IMR-90 (cell line): ENCODE results near the gene LIMCH1. TPM values are rescaled to one million over a fixed set of nuclear protein-coding genes. Genes with fewer than 3 reads are reported as not detected.

Experiments
- ATAC-seq: fragments of 200-7000 bp; cut with Tn5 transposase; 2 replicates; pipeline ENCODE4 v1.9.1; 2020; ENCODE audit warnings: low read depth, mild to moderate bottlenecking, moderate library complexity
- BruUV-seq: library from RNA; stranded (reverse); fragments of 400-500 nt; replicated peaks from 2 replicates; lab custom pipeline; 2021; lab: Mats Ljungman, UMichigan
- CTCF ChIA-PET: fragments of 300-600 bp; formaldehyde crosslinking; extraction: SDS; loops from one replicate; lab custom pipeline; 2021; ENCODE audit warnings: antibody characterized with exemption; lab: Yijun Ruan, JAX
- POLR2A ChIA-PET: fragments of 300-600 bp; sonication (Branson Sonifier 250); formaldehyde crosslinking; loops from one replicate; lab custom pipeline; 2022; ENCODE audit warnings: antibody characterized with exemption; ENCODE audit not compliant: unreplicated experiment; lab: Charles Lee
- DNase-seq: peaks from one replicate; pipeline ENCODE4 v3.0.0; 2013
- H2AFZ ChIP-seq: replicated peaks from 2 replicates; pipeline ENCODE3; 2013; ENCODE audit warnings: low read length, mild to moderate bottlenecking; ENCODE audit not compliant: poor library complexity
- H2AK5ac ChIP-seq: 2 replicates; pipeline ENCODE4 v1.6.1; 2013; ENCODE audit warnings: low read depth, low read length, inconsistent platforms
- H2AK9ac ChIP-seq: replicated peaks from 2 replicates; pipeline ENCODE3; 2013; ENCODE audit warnings: mild to moderate bottlenecking, low read depth, low read length, moderate library complexity; ENCODE audit not compliant: poor library complexity
- H2BK120ac ChIP-seq: 2 replicates; pipeline ENCODE4 v1.6.1; 2013; ENCODE audit warnings: low read depth, low read length, inconsistent platforms
- H2BK15ac ChIP-seq: 3 replicates; pipeline ENCODE4 v1.6.1; 2013; ENCODE audit warnings: low read depth, low read length, inconsistent platforms
- H2BK20ac ChIP-seq: 2 replicates; pipeline ENCODE4 v1.6.1; 2013; ENCODE audit warnings: low read depth, mild to moderate bottlenecking, inconsistent platforms, low read length, moderate library complexity
- H2BK5ac ChIP-seq: 2 replicates; pipeline ENCODE4 v1.6.1; 2013; ENCODE audit warnings: mild to moderate bottlenecking, low read depth, low read length, inconsistent platforms; ENCODE audit not compliant: poor library complexity, severe bottlenecking
- H3K14ac ChIP-seq: replicated peaks from 2 replicates; pipeline ENCODE4 v1.6.1; 2013; ENCODE audit warnings: low read depth, low read length, inconsistent platforms
- H3K18ac ChIP-seq: 2 replicates; pipeline ENCODE4 v1.6.1; 2013; ENCODE audit warnings: low read depth, low read length, control low read depth
- H3K23ac ChIP-seq: 2 replicates; pipeline ENCODE4 v1.6.1; 2013; ENCODE audit warnings: low read depth, low read length, inconsistent platforms
- H3K27ac ChIP-seq: 2 replicates; pipeline ENCODE4 v1.5.1; 2013; ENCODE audit warnings: mild to moderate bottlenecking, control low read depth, low read length; ENCODE audit not compliant: insufficient read depth
- H3K27me3 ChIP-seq: 2 replicates; pipeline ENCODE4 v1.6.1; 2013; ENCODE audit warnings: low read length; ENCODE audit not compliant: control insufficient read depth, insufficient read depth
- H3K36me3 ChIP-seq: 2 replicates; pipeline ENCODE4 v1.6.1; 2013; ENCODE audit warnings: low read length, mixed read lengths; ENCODE audit not compliant: control insufficient read depth, insufficient read depth
- H3K4ac ChIP-seq: 2 replicates; pipeline ENCODE4 v1.6.1; 2013; ENCODE audit warnings: low read depth, low read length, inconsistent platforms
- H3K4me1 ChIP-seq: 2 replicates; pipeline ENCODE4 v1.6.1; 2013; ENCODE audit warnings: low read length, mixed read lengths; ENCODE audit not compliant: control insufficient read depth, insufficient read depth
- H3K4me2 ChIP-seq: 2 replicates; pipeline ENCODE4 v1.6.1; 2013; ENCODE audit warnings: low read depth, mild to moderate bottlenecking, control low read depth, low read length, moderate library complexity
- H3K4me3 ChIP-seq: 2 replicates; pipeline ENCODE4 v1.5.1; 2013; ENCODE audit warnings: low read depth, mild to moderate bottlenecking, control low read depth, low read length, moderate library complexity; ENCODE audit not compliant: insufficient read depth
- H3K56ac ChIP-seq: 2 replicates; pipeline ENCODE4 v1.6.1; 2013; ENCODE audit warnings: low read length, inconsistent platforms; ENCODE audit not compliant: insufficient read depth; ENCODE audit errors: extremely low read depth
- H3K79me1 ChIP-seq, 2 experiments: 2 replicates each; pipeline ENCODE4 v1.6.1; 2013; ENCODE audit warnings: low read length in 2 of 2, inconsistent platforms in 1 of 2, low read depth in 1 of 2
- H3K9ac ChIP-seq: 2 replicates; pipeline ENCODE4 v1.6.1; 2013; ENCODE audit warnings: low read depth, low read length, control low read depth
- H3K9me1 ChIP-seq: 2 replicates; pipeline ENCODE4 v1.6.1; 2013; ENCODE audit warnings: low read length, inconsistent platforms; ENCODE audit not compliant: insufficient read depth
- H3K9me3 ChIP-seq: 2 replicates; pipeline ENCODE4 v1.6.1; 2013; ENCODE audit warnings: low read length; ENCODE audit not compliant: control insufficient read depth, insufficient read depth
- H4K20me1 ChIP-seq: 2 replicates; pipeline ENCODE4 v1.6.1; 2013; ENCODE audit warnings: low read length, inconsistent platforms; ENCODE audit not compliant: insufficient read depth
- H4K5ac ChIP-seq: 2 replicates; pipeline ENCODE4 v1.6.1; 2013; ENCODE audit warnings: mild to moderate bottlenecking, low read depth, low read length, control low read depth
- H4K8ac ChIP-seq, 2 experiments: 2 replicates each; pipeline ENCODE4 v1.6.1; 2013; ENCODE audit warnings: low read depth in 2 of 2, low read length in 2 of 2, control low read depth in 1 of 2, inconsistent platforms in 1 of 2
- H4K91ac ChIP-seq: 2 replicates; pipeline ENCODE4 v1.6.1; 2013; ENCODE audit warnings: low read depth, low read length, inconsistent platforms; ENCODE audit not compliant: insufficient read depth
- BHLHE40 ChIP-seq: fragments of 150-350 bp; IDR thresholded peaks from 2 replicates; pipeline ENCODE4 v1.6.1; 2016; ENCODE audit warnings: mild to moderate bottlenecking, low read depth, low read length
- CEBPB ChIP-seq: IDR thresholded peaks from 2 replicates; pipeline ENCODE4 v1.6.1; 2012; ENCODE audit warnings: low read depth, low read length, improper control_type of control experiment
- CHD1 ChIP-seq: IDR thresholded peaks from 2 replicates; pipeline ENCODE4 v1.6.1; 2012; ENCODE audit warnings: low read depth, low read length, improper control_type of control experiment
- ELK1 ChIP-seq: fragments of 150-350 bp; IDR thresholded peaks from 2 replicates; pipeline ENCODE4 v1.6.1; 2016; ENCODE audit warnings: low read depth, mild to moderate bottlenecking, low read length, moderate library complexity, borderline replicate concordance
- FOS ChIP-seq: fragments of 150-350 bp; IDR thresholded peaks from 2 replicates; pipeline ENCODE4 v1.6.1; 2016; ENCODE audit warnings: low read depth, low read length
- MAFK ChIP-seq: IDR thresholded peaks from 2 replicates; pipeline ENCODE4 v1.6.1; 2012; ENCODE audit warnings: low read depth, low read length, improper control_type of control experiment
- MAZ ChIP-seq: IDR thresholded peaks from 2 replicates; pipeline ENCODE4 v1.6.1; 2012; ENCODE audit warnings: low read depth, mild to moderate bottlenecking, low read length, improper control_type of control experiment, moderate library complexity, borderline replicate concordance
- MXI1 ChIP-seq: IDR thresholded peaks from 2 replicates; pipeline ENCODE4 v1.6.1; 2012; ENCODE audit warnings: low read depth, mild to moderate bottlenecking, low read length, moderate library complexity, borderline replicate concordance
- NFE2L2 ChIP-seq: fragments of 150-350 bp; IDR thresholded peaks from 2 replicates; pipeline ENCODE4 v1.6.1; 2016; ENCODE audit warnings: low read depth, mild to moderate bottlenecking, low read length
- POLR2A ChIP-seq: IDR thresholded peaks from 2 replicates; pipeline ENCODE4 v1.6.1; 2012; ENCODE audit warnings: mild to moderate bottlenecking, low read depth, low read length
- RCOR1 ChIP-seq: IDR thresholded peaks from 2 replicates; pipeline ENCODE4 v1.6.1; 2012; ENCODE audit warnings: mild to moderate bottlenecking, low read length, improper control_type of control experiment; ENCODE audit not compliant: insufficient replicate concordance
- RFX5 ChIP-seq: IDR thresholded peaks from 2 replicates; pipeline ENCODE4 v1.8.0; 2012; ENCODE audit warnings: low read depth, mild to moderate bottlenecking, low read length, moderate library complexity
- WGBS, 2 experiments: methylation state at CpG; one replicate each; pipeline versions ENCODE4 v1.1.5 to v1.1.7; 2013; ENCODE audit warnings: missing lambda C conversion rate in 2 of 2; ENCODE audit not compliant: insufficient read length in 1 of 2; ENCODE audit errors: extremely low coverage in 2 of 2; 5-methylcytosine and 5-hydroxymethylcytosine counted together
- dilution Hi-C: fragments of 300-500 bp; cut with HindIII; formaldehyde crosslinking; loops from one replicate; pipeline ENCODE4 v1.14.3; 2018; ENCODE audit warnings: low sequenced_read_pairs; ENCODE audit not compliant: unreplicated experiment
- in situ Hi-C: fragments of 300-500 bp; cut with MboI; formaldehyde crosslinking; loops from 3 replicates; pipeline ENCODE4 v1.14.3; 2019; ENCODE audit warnings: low sequenced_read_pairs, inconsistent platforms, mixed read lengths
- intact Hi-C: fragments of 100-400 bp; cut with micrococcal nuclease; formaldehyde crosslinking; loops from 2 replicates; pipeline ENCODE4 v1.10.0; 2022
- polyA plus RNA-seq, 3 experiments: library from polyadenylated mRNA; depleted of rRNA; stranded (reverse); fragments of >200 nt; gene quantifications; 2 replicates each; pipeline ENCODE4 v1.2.3, GENCODE V29; 2012; ENCODE audit warnings: low replicate concordance in 1 of 3
- total RNA-seq: library from RNA; depleted of rRNA; stranded (reverse); fragments of >200 nt; gene quantifications from 2 replicates; pipeline ENCODE4 v1.2.3, GENCODE V29; 2012
- TF ChIP-seq, protein P1 (sequence below): fragments of 150-350 bp; IDR thresholded peaks from 2 replicates; pipeline ENCODE4 v1.6.1; 2017; ENCODE audit warnings: mild to moderate bottlenecking, antibody characterized with exemption, low read length, low read depth
- TF ChIP-seq, protein P2 (sequence below): conservative IDR thresholded peaks from 2 replicates; pipeline ENCODE4 v1.5.1; 2012; ENCODE audit warnings: mild to moderate bottlenecking, low read depth, low read length, improper control_type of control experiment

Gene LIMCH1
- total and polyA plus RNA-seq, 2 of the 4 experiments (the other 2 are of a cell fraction): 0.89 to 2.9 TPM

GRCh38 chr4:41725254-41725653, 187.3 kb downstream of the LIMCH1 start:
- H3K9me1 ChIP-seq: peaks cover 3% of the 10 kb centered on the region
- no peaks in the 10 kb centered on the region for H3K79me1 ChIP-seq
- H3K18ac ChIP-seq: no peak overlapping the region
- no peak overlapping the region for H2BK15ac ChIP-seq
- no peak overlapping the region for H3K4me2 ChIP-seq
- no peak overlapping the region for H4K5ac ChIP-seq
- H3K4ac ChIP-seq: no peak overlapping the region
- H3K9me3 ChIP-seq: peaks cover 2% of the 10 kb centered on the region; the same call in 1 of the 2 replicates
- no peak for TF ChIP-seq RFX5
- TF ChIP-seq BHLHE40: no peak
- TF ChIP-seq FOS: no peak
- TF ChIP-seq CEBPB: no peak
- no peak for TF ChIP-seq MAFK
- no peak for TF ChIP-seq MXI1
- TF ChIP-seq CHD1: no peak
- TF ChIP-seq NFE2L2: no peak
- TF ChIP-seq, protein P1, sequence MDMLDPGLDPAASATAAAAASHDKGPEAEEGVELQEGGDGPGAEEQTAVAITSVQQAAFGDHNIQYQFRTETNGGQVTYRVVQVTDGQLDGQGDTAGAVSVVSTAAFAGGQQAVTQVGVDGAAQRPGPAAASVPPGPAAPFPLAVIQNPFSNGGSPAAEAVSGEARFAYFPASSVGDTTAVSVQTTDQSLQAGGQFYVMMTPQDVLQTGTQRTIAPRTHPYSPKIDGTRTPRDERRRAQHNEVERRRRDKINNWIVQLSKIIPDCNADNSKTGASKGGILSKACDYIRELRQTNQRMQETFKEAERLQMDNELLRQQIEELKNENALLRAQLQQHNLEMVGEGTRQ: no peak
- TF ChIP-seq MAZ: no peak
- TF ChIP-seq POLR2A: no peak
- TF ChIP-seq RCOR1: no peak
- no peak for TF ChIP-seq ELK1
- TF ChIP-seq, protein P2, sequence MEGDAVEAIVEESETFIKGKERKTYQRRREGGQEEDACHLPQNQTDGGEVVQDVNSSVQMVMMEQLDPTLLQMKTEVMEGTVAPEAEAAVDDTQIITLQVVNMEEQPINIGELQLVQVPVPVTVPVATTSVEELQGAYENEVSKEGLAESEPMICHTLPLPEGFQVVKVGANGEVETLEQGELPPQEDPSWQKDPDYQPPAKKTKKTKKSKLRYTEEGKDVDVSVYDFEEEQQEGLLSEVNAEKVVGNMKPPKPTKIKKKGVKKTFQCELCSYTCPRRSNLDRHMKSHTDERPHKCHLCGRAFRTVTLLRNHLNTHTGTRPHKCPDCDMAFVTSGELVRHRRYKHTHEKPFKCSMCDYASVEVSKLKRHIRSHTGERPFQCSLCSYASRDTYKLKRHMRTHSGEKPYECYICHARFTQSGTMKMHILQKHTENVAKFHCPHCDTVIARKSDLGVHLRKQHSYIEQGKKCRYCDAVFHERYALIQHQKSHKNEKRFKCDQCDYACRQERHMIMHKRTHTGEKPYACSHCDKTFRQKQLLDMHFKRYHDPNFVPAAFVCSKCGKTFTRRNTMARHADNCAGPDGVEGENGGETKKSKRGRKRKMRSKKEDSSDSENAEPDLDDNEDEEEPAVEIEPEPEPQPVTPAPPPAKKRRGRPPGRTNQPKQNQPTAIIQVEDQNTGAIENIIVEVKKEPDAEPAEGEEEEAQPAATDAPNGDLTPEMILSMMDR: no peak
- no peak overlapping the region for H2AK5ac ChIP-seq
- no peaks in the 10 kb centered on the region for H3K36me3 ChIP-seq
- H3K4me3 ChIP-seq: no peak overlapping the region
- ChIA-PET POLR2A (no interaction called here), CTCF (no interaction called here)
- H4K20me1 ChIP-seq: no peaks in the 10 kb centered on the region
- no peaks in the 10 kb centered on the region for H3K27me3 ChIP-seq
- no peak overlapping the region for H3K14ac ChIP-seq
- H2BK5ac ChIP-seq: no peak overlapping the region
- WGBS, 2 experiments: no CpG with 5 or more reads among the region's 1 CpG
- no peak overlapping the region for H3K27ac ChIP-seq
- peaks cover 5% of the 10 kb centered on the region for H3K4me1 ChIP-seq
- no peak overlapping the region for H2BK20ac ChIP-seq
- H3K9ac ChIP-seq: no peak overlapping the region
- ATAC-seq (no peak), DNase-seq (no peak)
- in situ Hi-C loops (no loop called here), dilution Hi-C loops (no loop called here), intact Hi-C loops (no loop called here)
- no peak overlapping the region for H2BK120ac ChIP-seq
- no peak overlapping the region for H2AK9ac ChIP-seq
- BruUV-seq: no TSS peak
- no peak overlapping the region for H4K91ac ChIP-seq
- H4K8ac ChIP-seq: no peak overlapping the region
- H3K23ac ChIP-seq: no peak overlapping the region
- no peak overlapping the region for H3K56ac ChIP-seq
- H2AFZ ChIP-seq: no peak overlapping the region
